Panc1 (cell line): ENCODE measurements around the gene CBR4.

Source experiments
- CTCF ChIP-seq: fragments of 450-650 bp; IDR thresholded peaks from 2 replicates; pipeline ENCODE4 v1.5.1; 2017; ENCODE audit warnings: mild to moderate bottlenecking
- POLR2AphosphoS5 ChIP-seq: IDR thresholded peaks from 2 replicates; pipeline ENCODE4 v1.6.1; 2012; ENCODE audit warnings: mild to moderate bottlenecking, low read depth, low read length, moderate library complexity
- REST ChIP-seq, 2 experiments: IDR thresholded peaks; 2 replicates each; pipeline ENCODE4 v1.6.1; 2011 to 2012; ENCODE audit warnings: low read depth in 2 of 2, control low read depth in 1 of 2, low read length in 1 of 2, mild to moderate bottlenecking in 1 of 2, moderate library complexity in 1 of 2; ENCODE audit not compliant: insufficient read depth in 1 of 2
- SIN3A ChIP-seq: IDR thresholded peaks from 2 replicates; pipeline ENCODE4 v1.6.1; 2012; ENCODE audit warnings: low read depth, mild to moderate bottlenecking, low read length, moderate library complexity, borderline replicate concordance; ENCODE audit not compliant: insufficient read depth
- TCF7L2 ChIP-seq: IDR thresholded peaks from 2 replicates; pipeline ENCODE4 v1.6.1; 2011; ENCODE audit warnings: mild to moderate bottlenecking, low read depth, low read length, inconsistent platforms

GRCh38 chr4:169045862-169046584, 36.0 kb upstream of the CBR4 start:
- TF ChIP-seq CTCF (peak; percentile 41; the same call in 1 of the 2 replicates), POLR2AphosphoS5 (no peak), TCF7L2 (no peak), REST (IDR thresholded peaks at IDR 0.05; ENCODE audit: insufficient read depth in 1 of 2, low read depth in 2 of 2, low read length in 1 of 2) (no peak), SIN3A (no peak)
